ENCODE results near the gene RBM38.
A peak's percentile ranks its signal among the peaks of the same experiment; 100 is the strongest.
"Not testable (repeated sequence)": the region's sequence is repeated elsewhere in the genome, so short reads cannot be mapped to it uniquely, and the experiment has no call there.

RBM38 gene

DNA sequence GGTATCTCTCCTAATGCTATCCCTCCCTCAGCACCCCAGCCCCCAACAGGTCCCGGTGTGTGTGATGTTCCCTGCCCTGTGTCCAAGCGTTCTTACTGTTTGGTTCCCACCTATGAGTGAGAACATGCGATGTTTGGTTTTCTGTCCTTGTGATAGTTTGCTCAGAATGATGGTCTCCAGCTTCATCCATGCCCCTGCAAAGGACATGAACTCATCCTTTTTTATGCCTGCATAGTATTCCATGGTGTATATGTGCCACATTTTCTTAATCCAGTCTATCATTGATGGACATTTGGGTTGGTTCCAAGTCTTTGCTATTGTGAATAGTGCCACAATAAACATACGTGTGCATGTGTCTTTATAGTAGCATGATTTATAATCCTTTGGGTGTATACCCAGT is 28.3 kb downstream of the RBM38 start:
- not testable (repeated sequence) for DNase-seq (ENCODE audit: low spot score)

DNA sequence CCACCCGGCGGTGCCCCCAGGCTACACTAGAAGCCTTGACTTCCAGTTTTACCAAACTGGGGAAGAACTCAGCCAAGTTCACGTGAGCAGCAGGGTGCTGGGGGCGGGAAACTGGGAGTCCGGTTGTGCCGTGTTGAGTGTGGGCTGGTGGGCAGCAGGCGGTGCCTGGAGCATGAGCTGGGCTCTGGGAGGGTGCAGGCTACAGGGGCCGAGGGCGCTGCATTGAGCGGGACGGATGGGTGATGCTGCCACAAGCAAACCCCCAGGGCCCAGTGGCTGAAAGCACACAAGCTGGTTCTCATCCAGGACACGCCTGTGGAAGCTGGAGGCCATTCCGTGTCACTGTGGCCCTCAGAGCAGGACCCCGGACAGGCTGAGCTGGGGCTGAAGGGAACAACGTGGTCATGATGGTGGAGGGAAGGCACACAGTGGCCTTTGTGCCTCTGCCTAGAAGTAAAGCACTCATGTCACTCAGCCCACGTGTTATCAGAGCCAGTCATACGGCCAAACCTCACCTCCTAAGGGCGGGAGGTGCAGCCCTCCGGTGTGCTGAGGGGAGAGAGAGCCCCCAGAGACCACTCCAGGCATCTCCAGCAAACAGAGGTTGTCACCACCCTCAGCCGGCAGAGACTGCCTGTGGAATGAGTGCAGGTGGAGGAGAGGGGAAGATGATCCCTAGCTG is 29.5 kb downstream of the RBM38 start:
- no peak for DNase-seq (ENCODE audit: low spot score)

DNA sequence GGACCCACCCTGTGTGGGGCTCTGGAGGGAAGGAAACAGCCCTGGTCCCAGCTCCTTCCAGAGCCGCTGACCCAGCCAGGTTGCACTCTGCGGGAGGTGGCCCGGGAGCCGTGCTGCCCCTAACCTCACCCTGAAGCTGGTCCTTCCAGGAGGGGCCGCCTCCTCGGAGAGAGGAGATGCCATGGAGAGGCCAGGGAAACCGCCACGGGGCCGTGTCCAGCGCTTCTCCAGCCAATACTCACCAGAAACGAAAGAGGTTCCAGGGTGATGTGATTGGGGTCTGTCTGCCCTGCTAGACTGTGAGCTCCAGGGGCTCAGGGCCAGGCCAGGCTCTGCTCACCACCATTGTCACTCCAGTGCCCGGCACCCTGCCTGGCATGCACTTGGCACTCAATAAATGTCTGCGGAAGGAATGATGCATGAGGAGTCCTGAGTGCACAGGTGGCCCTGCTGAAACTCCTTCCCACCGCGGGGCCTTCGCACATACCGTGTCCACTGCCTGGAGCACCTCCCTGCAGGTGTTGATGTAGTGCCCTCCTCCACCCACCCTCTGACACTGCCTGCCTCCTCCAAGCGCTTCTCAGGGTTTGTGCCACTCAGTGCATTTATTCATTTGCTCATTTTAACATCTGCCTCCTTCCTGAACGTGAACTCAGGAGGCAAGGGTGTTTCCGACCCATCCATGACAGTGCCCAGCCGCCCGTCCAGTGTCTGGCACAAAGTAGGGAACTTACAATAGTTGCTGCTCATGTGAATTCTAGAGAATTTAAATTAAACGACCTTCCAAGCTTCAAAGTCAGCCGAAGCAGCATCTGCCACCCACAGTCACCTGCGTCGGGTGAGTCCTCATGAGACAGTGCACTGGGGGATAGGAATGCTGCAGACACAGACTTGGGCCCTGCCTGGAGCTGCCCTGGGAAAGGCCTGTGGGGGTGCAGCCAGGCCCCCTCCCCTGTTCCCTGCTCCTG is 30.3 kb downstream of the RBM38 start:
- no peak for DNase-seq (ENCODE audit: low spot score)

DNA sequence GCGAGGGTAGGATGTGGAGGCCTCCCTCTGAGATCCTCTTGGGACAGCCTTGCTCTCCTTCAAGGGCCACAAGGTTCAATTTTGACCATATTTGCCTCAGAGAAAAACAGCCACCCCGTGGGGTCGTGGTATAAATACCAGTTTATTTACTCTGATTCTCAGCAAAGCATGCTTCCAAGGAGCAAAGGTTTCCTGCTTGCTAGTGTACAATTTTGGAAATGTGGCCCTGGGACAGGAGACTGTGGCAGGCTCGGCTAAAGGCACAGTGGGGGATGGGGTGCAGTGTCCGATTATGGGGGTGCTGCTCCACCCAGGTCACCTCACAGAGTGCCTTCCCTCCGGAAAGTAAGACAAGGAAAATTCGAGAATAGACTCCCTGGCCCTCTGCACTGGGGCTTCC is 31.1 kb downstream of the RBM38 start:
- DNase-seq (ENCODE audit: low spot score) = no peak

DNA sequence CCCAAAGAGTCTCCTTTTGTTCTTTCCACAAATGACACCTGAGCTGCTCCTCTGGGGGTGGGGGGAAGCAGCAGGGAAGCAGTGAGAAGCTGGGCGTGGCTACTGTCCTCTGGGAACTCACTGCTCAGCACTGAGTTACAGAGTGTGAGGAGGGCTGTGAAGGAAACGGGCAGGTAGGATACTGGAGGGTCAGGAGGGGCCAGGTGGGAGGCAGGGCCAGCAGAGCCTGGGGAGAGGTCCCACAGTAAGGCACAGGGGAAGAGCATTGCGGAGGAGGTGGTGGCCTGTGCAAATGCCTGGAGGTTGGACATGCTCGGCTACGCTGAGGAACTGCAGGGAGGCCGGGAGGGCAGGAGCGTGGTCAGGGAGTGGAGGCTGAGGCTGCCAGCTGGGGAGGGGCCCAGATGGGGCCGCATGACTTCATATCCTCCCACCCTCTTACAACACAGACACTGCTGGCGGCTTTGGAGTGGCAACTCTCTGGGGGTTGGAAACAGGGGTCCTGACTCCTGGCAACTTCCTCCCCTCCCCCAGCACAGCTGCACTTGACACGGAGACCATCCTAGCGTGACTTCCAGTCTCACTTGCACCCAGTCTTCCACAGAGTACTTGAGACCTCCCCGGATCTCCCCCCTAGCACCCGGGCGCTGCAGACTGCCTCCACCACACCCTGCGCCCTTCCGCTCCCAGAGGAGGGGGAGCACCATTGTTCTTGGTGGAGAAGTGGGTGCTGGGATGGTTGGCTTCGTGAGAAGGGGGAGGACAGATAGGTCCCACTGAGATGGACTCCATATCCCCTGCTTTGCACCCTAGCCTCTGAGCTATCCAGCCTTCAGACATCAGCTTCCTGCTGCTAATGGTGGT is 34.2 kb downstream of the RBM38 start:
- DNase-seq (ENCODE audit: low spot score) = no peak

DNA sequence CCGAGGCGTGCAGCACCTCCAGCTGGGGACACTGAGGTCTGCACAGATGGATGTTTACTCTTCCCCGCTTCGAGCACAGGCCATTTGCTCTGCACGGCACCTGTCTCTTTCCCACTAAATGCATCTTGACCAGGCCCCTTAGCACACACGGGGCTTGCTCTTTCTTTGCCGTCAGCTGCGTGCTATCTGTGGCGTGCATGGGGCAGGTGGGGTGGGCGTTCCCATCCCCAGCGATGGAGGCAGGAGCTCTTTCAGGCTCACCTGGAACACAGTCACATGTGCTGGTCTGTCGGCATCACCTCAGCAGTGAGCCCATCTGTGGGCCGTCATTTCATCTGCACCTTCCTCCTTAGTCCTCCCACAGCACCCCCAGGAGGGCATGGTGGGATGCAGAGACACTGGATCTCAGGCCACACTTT is 35.1 kb downstream of the RBM38 start:
- DNase-seq (ENCODE audit: low spot score) = no peak

DNA sequence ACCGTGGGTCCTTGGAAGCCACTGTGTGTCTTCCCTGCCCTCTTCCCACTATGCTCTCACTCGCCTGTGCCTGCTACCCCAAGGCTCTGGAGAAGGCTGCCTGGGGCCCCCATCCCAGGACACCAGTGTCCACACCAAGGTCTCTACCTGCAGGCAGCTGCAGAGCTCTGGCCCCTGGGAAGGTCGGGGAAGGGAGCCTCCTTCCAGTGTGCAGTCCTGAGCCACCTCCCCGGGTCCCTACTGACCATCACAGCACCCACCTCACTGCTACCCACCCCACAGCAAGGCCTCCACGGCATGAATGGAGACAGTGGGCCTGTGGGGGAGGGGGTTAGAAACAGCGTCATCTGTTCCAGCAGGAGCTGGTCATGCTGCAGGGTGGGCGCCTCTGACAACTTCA is 35.6 kb downstream of the RBM38 start:
- DNase-seq (ENCODE audit: low spot score) = no peak

DNA sequence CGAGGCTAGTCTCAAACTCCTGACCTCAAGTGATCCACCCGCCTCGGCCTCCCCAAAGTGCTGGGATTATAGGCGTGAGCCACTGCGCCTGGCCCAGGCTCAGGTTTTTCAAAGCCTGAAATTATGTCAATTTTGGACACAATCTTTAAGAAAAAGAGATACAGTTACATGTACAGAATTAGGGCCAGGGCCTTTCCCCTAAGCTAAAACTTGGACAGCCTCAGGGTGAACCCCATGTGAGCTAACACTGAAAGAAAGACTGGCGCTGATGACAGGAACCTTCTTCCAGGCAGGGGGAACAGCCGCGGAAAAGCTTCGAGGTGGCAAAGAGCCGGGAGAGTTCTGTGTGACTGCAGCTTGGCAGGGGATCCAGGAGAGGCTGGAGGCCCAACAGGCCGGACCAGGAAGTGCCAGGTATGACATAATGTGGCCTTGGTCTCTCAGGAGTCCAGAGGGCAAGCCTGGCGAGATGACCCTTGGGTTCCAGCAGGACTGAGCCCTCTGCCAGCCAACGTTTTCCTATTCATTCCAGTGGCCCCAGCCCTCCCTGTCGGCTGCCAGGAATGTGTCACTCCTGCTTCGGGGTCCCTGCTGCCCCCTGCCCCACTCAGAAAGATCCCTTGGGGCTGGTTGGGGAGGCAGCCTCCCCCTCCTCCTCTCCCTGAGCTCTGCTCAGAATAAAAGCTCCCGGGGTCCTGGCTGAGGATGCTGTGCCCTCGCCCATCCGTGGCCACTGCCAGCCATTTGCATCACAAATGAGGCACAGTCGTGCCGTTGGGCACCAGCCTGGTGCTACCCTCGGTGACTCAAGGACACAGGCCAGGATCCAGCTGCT is 37.3 kb downstream of the RBM38 start:
- no peak for DNase-seq (ENCODE audit: low spot score)

DNA sequence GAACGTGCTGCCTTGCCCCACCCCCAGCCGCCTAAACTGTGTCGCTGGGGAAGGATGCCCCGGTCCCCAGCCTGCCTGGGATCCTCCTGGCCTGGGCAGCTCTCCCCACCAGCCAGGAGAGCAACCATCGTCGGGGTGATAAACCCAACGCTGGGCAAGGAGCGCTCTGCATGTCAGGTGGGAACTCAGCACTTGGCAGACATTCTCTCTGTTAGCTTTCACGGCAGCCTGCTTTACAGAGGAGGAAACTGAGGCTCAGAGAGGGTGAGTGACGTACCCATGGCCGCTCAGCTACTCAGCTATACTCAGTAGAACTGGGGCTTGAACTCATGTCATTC is 37.9 kb downstream of the RBM38 start:
- DNase-seq (ENCODE audit: low spot score) = no peak

DNA sequence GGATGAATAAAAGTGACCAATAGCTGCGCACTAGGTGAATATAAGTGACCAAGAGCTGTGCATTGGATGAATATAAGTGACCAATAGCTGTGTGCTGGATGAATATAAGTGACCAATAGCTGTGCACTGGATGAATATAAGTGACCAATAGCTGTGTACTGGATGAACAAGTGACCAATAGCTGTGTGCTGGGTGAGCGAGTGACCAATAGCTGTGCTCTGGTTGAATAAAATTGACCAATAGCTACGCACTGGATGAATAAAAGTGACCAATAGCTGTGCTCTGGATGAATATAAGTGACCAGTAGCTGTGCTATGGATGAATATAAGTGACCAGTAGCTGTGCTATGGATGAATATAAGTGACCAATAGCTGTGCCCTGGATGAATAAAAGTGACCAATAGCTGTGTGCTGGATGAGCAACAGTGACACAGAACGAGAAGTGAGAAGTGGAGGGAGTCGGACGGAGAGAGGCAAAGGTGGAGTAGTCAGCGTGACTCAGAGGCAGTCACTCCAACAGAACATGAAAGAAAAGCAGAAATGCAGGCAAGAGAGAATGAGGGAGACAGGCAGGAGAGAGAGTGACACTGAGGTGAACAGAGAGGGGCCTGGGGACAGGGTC is 38.5 kb downstream of the RBM38 start:
- no peak for DNase-seq (ENCODE audit: low spot score)

DNA sequence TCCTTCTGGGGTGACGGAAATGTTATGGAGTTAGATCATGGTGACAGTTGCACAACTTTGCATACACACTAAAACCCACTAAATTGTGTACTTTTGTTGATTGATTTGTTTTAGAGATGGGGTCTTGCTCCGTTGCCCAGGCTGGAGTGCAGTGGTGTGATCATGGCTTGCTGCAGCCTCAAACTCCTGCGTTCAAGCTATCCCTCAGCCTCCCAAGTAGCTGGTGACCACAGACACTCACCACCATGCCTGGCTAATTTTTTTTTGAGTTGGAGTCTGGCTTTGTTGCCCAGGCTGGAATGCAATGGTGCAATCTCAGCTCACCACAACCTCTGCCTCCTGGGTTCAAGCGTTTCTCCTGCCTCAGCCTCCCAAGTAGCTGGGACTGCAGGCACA is 39.0 kb downstream of the RBM38 start:
- not testable (repeated sequence) for DNase-seq (ENCODE audit: low spot score)

DNA sequence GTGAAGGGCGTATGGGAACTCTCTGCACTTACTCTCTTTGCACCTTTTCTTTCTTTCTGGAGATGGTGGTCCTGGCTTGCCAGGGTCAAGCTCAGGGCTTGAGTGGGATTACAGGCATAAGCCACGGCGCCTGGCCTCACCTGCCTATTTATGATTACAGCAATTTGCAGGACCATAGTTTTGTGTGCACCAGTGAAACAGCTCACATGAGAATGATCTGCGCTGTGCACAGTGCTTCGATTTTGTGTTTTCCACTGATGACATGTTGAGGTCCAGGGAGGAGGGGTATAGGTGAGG is 40.3 kb downstream of the RBM38 start:
- no peak for DNase-seq (ENCODE audit: low spot score)

DNA sequence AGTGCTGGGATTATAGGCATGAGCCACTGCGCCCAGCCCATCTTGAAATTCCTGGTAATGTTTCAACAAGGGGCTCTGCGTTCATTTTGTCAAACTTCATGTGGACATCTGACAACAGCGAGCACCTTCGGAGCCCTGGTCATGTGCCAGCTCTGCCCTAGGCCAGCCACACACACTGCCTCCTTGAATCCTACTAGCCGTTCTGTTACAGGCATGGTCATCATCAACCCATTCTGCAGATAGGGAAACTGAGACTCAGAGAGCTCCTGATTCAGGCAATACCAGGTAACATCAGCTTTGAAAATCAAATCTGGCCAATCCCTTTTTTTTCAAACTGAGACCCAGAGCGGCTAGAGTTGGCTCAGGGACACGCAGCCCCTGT is 41.3 kb downstream of the RBM38 start:
- no peak for DNase-seq (ENCODE audit: low spot score)

DNA sequence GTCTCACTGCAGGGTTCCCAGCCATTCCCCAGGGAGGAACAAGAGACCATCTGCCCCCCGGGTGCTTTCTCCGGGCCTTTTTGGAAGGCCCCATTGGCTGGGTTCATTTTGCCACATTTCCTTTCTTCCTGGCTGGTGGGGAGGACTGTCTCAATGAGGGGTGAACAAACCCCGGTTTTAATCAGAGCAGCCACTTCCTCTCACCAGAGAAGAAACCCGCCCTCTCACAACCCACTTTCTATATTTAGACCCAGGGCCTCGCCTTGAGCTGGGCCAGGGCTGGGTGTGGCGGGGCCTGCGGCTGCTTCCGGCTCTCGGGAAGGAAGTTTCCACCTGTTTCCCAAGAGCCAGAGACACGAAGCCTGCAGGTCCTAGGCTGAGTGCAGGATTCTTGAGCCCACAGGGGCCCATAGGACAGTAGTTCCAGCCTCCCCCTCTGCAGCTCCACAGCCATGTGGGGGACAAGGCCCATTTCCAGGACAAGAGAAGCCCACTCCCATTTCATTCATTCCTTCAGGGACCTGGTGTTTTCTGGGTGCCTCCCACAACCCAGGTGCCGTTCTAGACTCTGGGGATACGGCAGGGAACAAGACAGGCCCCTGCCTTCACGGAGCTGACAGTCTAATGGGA is 41.8 kb downstream of the RBM38 start:
- peak; percentile 79 for DNase-seq (ENCODE audit: low spot score)

DNA sequence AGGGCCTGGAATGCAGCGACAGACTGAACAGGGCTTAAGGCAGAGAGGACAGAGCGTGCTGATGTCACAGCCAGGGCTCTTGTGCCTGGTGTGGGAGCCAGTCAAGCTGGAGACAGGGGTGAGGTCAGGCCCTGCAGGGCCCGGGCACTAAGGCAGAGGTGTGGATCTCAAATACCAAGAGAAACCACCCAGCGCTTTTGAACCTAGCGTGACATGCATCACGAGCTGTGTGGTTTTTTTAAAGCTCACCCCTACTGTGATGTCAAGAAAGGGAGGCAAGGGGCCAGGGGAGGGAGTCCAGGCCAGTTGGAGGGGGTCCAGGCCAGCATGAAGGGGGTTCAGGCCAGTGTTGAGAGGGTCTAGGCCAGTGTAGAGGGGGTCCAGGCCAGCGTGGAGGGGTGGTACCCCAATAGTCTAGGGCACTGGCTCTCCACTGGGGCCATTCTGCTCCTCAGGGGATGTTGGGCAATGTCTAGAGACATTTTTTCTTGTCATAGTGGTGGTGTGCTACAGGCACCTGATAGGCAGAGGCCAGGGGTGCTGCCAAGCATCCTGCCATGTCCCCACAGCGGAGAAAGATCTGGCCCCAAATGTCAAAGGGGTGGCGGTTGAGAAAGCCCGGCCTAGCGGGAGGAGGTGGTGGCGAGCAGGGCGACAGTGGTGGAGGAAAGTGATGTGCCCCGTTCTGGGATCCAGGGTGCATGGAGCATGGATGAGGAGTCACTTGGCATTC is 42.6 kb downstream of the RBM38 start:
- no peak for DNase-seq (ENCODE audit: low spot score)

DNA sequence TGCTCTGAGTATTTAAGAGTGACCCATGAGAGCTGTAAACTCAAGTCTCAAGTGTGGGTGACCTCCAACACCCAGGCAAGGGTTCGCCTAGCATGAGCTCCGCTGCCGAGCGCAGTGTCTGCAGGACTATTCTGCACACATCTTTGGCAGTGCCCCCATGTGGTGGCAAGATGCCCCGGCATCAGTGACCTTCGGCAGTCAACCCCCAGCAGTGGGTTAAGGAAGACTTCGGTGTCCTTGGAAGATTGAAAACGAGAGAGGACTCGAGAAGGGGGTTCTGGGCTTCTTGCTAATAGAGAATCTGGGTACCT is 43.1 kb downstream of the RBM38 start:
- DNase-seq (ENCODE audit: low spot score) = no peak

DNA sequence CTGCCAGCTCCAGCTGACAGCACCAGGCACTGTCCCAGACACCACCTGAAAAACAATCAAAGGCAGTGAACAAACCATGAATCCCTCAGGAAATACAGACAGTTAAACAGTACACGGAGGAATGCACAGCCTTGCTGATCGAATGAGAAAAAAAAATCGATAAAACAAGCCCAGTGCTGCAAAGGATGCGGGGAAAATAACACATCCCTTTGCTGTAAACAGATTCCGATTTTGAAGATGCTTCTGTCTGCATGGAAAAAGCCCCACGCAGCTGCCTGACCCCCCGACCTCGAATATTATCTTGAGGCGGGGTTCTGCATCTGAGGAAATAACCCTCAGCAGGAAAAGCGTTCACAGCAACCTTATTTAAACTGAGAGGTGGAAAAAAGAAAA is 43.9 kb downstream of the RBM38 start:
- DNase-seq (ENCODE audit: low spot score) = no peak

DNA sequence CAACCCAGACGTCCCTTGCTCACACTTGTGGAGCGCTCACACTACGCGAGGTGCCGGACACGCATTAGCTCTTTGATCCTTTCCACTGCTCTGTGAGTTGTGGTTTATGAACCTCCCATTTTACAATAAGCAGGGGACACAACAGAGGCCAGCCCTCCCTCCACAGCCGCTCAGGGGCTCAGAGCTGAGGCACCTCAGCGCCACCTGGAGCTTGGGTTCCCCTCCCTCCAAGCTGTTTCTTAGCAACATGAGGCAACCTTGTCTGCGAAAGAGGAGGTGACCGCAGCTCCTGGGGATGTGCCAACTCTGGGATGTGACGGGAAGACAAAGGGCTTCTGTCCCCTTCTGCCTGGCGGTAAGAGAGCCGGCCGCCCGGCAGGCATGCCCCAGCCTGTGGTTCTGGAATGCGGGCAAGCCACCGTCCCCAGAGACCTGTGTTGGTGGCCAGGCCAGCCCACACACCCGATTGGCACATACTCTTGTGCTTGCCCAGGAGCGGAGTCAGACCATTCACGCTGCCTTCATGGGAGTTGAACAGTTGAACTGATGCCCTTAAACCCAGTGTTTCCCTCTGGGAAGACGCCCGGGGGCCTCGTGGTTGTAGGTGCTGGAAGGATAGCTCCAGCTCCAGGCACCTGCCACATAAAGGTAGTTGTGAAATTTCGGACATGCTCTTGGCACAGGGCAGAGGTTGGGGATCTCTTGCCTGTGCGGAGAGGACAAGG is 44.5 kb downstream of the RBM38 start:
- DNase-seq (ENCODE audit: low spot score) = peak; percentile 57

DNA sequence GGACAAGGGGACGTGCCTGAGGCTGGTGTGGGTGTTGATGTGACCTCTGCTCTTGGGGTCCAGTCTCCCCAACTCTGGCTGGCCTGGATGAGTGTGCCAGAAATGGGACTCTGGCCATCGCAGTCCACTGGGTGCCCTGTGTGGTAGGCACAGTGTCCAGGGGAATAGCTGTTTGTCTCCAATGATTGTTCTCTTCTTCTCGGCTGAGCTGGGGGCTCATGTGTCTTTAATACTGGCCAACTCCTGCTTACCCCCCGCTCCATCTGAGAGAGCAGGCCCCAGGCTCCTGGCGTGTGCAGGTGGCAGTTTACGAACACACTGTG is 45.0 kb downstream of the RBM38 start:
- no peak for DNase-seq (ENCODE audit: low spot score)

DNA sequence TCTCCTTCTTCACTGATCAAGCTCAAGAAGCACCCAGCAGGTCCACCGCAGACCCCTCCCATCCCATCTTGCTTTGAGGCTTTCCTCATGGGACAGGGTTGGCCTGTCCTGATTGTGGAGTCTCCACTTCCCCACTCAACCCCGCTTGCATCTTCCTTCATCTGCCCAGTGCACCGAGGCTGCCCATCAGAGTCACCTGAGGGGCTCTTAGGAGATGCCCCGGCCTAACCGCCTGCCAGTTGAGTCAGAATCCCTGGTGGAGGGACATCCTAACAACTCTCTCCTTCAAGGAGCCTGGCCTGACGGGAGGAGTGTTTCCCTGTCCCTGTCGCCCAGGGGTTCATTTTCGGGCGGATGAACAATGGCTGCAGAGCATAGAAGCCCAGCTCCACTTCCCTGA is 46.1 kb downstream of the RBM38 start:
- DNase-seq (ENCODE audit: low spot score) = no peak

All from CD4-positive, alpha-beta T cell treated with Interleukin-6 at 100 ng/mL for 8 hours (primary cell).